ENCODE results near the gene CIAPIN1.

Gene CIAPIN1

GRCh38 chr16:57392694-57393093 lies 54.5 kb downstream of the CIAPIN1 start:
- H3K4me3 ChIP-seq (ENCODE audit: low read depth, low read length) = no peak overlapping the region
- no peak for TF ChIP-seq CTCF (IDR thresholded peaks at IDR 0.05; ENCODE audit: borderline replicate concordance, insufficient read depth, low read depth, low read length)

- H3K4me3 ChIP-seq (ENCODE audit: low read depth, low read length) = no peak overlapping the region
Observed at GRCh38 chr16:57391708-57392107, 55.5 kb downstream of the CIAPIN1 start.

GRCh38 chr16:57391300-57391699 lies 55.9 kb downstream of the CIAPIN1 start:
- no peak for TF ChIP-seq CTCF (IDR thresholded peaks at IDR 0.05; ENCODE audit: borderline replicate concordance, insufficient read depth, low read depth, low read length)

More at GRCh38 chr16:57391708-57392107, 55.5 kb downstream of the CIAPIN1 start:
- no peak for TF ChIP-seq CTCF (IDR thresholded peaks at IDR 0.05; ENCODE audit: borderline replicate concordance, insufficient read depth, low read depth, low read length)

GRCh38 chr16:57390636-57391295 lies 56.4 kb downstream of the CIAPIN1 start:
- H3K4me3 ChIP-seq (ENCODE audit: low read depth, low read length) = no peak overlapping the region
- TF ChIP-seq CTCF (IDR thresholded peaks at IDR 0.05; ENCODE audit: borderline replicate concordance, insufficient read depth, low read depth, low read length) = no peak

More at GRCh38 chr16:57391300-57391699, 55.9 kb downstream of the CIAPIN1 start:
- H3K4me3 ChIP-seq (ENCODE audit: low read depth, low read length) = no peak overlapping the region

- no peak for TF ChIP-seq CTCF (IDR thresholded peaks at IDR 0.05; ENCODE audit: borderline replicate concordance, insufficient read depth, low read depth, low read length)
- H3K4me3 ChIP-seq (ENCODE audit: low read depth, low read length) = no peak overlapping the region
Observed at GRCh38 chr16:57389087-57389468, 58.1 kb downstream of the CIAPIN1 start.

- H3K4me3 ChIP-seq (ENCODE audit: low read depth, low read length) = no peak overlapping the region
- no peak for TF ChIP-seq CTCF (IDR thresholded peaks at IDR 0.05; ENCODE audit: borderline replicate concordance, insufficient read depth, low read depth, low read length)
Observed at GRCh38 chr16:57388359-57389086, 58.7 kb downstream of the CIAPIN1 start.
